GM23338 (cell line): ENCODE measurements around the gene ACOX1.

Source experiments
- CREB1 ChIP-seq: fragments of 250-450 bp; sonication (Bioruptor Pico); IDR thresholded peaks from 2 replicates; pipeline ENCODE4 v1.5.0; 2020; ENCODE audit warnings: low read depth, mild to moderate bottlenecking, moderate library complexity
- EZH2phosphoT487 ChIP-seq: fragments of 200-600 bp; sonication (generic); IDR thresholded peaks from one replicate; pipeline ENCODE4 v1.8.1; 2018; ENCODE audit warnings: antibody characterized with exemption; ENCODE audit not compliant: unreplicated experiment
- POLR2AphosphoS5 ChIP-seq: IDR thresholded peaks from 2 replicates; pipeline ENCODE4 v1.6.1; 2016; ENCODE audit warnings: antibody characterized with exemption, low read depth
- TF ChIP-seq, protein P1 (sequence below), 2 experiments: fragments of 200-600 bp in 1 of 2; sonication (generic) in 1 of 2; conservative IDR thresholded peaks; 2 replicates each; pipeline versions ENCODE4 v1.5.1 to v1.6.1; 2016 to 2017; ENCODE audit warnings: antibody characterized with exemption in 2 of 2, low read depth in 2 of 2, mild to moderate bottlenecking in 2 of 2, moderate library complexity in 1 of 2
- TF ChIP-seq, protein P2 (sequence below): fragments of 250-450 bp; sonication (Bioruptor Pico); IDR thresholded peaks from 2 replicates; pipeline ENCODE4 v1.5.0; 2020; ENCODE audit warnings: mild to moderate bottlenecking, moderate library complexity

DNA sequence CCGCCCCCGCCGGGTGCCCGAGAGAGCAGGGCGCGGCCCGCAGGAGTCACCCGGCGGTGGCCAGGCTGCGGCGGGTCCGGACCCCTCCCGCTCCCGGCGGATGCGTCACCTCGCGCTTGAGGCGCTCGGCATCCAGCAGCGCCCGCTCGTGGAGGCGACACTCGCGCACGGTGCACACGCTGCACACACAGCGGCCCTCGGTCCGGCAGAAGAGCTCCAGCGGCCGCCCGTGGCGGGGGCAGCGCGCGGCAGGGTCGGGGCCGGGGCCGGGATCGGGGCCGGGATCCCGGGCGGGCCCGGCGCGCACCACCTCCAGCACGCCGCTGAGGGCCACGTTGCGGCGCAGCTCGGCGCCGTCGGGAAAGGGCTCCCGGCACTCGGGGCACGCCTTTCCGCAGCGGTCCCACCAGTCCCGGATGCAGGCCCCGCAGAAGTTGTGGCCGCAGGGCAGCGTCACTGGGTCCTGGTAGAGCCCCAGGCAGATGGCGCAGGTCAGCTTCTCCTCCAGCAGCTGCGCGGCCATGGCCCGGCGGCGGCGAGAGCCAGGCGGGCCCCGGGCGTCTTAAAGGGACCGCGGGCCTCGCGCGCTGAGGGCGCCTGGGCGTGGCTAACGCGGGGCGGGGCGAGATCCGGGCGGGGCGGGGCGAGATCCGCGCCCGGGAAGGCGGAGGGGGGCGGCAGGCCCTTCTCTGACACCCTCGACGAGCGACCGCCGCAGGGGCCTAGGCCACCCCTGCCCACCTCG is 82.4 kb downstream of the ACOX1 start, which contains the start of gene TRIM65:
- TF ChIP-seq, protein P1, sequence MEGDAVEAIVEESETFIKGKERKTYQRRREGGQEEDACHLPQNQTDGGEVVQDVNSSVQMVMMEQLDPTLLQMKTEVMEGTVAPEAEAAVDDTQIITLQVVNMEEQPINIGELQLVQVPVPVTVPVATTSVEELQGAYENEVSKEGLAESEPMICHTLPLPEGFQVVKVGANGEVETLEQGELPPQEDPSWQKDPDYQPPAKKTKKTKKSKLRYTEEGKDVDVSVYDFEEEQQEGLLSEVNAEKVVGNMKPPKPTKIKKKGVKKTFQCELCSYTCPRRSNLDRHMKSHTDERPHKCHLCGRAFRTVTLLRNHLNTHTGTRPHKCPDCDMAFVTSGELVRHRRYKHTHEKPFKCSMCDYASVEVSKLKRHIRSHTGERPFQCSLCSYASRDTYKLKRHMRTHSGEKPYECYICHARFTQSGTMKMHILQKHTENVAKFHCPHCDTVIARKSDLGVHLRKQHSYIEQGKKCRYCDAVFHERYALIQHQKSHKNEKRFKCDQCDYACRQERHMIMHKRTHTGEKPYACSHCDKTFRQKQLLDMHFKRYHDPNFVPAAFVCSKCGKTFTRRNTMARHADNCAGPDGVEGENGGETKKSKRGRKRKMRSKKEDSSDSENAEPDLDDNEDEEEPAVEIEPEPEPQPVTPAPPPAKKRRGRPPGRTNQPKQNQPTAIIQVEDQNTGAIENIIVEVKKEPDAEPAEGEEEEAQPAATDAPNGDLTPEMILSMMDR (conservative IDR thresholded peaks at IDR 0.05; ENCODE audit: low read depth in 2 of 2): no peak; a peak in 1 of 4 replicates
- TF ChIP-seq POLR2AphosphoS5 (peak; percentile 91), CREB1 (peak; percentile 24; the same call in 1 of the 2 replicates), EZH2phosphoT487 (no peak)
- TF ChIP-seq, protein P2, sequence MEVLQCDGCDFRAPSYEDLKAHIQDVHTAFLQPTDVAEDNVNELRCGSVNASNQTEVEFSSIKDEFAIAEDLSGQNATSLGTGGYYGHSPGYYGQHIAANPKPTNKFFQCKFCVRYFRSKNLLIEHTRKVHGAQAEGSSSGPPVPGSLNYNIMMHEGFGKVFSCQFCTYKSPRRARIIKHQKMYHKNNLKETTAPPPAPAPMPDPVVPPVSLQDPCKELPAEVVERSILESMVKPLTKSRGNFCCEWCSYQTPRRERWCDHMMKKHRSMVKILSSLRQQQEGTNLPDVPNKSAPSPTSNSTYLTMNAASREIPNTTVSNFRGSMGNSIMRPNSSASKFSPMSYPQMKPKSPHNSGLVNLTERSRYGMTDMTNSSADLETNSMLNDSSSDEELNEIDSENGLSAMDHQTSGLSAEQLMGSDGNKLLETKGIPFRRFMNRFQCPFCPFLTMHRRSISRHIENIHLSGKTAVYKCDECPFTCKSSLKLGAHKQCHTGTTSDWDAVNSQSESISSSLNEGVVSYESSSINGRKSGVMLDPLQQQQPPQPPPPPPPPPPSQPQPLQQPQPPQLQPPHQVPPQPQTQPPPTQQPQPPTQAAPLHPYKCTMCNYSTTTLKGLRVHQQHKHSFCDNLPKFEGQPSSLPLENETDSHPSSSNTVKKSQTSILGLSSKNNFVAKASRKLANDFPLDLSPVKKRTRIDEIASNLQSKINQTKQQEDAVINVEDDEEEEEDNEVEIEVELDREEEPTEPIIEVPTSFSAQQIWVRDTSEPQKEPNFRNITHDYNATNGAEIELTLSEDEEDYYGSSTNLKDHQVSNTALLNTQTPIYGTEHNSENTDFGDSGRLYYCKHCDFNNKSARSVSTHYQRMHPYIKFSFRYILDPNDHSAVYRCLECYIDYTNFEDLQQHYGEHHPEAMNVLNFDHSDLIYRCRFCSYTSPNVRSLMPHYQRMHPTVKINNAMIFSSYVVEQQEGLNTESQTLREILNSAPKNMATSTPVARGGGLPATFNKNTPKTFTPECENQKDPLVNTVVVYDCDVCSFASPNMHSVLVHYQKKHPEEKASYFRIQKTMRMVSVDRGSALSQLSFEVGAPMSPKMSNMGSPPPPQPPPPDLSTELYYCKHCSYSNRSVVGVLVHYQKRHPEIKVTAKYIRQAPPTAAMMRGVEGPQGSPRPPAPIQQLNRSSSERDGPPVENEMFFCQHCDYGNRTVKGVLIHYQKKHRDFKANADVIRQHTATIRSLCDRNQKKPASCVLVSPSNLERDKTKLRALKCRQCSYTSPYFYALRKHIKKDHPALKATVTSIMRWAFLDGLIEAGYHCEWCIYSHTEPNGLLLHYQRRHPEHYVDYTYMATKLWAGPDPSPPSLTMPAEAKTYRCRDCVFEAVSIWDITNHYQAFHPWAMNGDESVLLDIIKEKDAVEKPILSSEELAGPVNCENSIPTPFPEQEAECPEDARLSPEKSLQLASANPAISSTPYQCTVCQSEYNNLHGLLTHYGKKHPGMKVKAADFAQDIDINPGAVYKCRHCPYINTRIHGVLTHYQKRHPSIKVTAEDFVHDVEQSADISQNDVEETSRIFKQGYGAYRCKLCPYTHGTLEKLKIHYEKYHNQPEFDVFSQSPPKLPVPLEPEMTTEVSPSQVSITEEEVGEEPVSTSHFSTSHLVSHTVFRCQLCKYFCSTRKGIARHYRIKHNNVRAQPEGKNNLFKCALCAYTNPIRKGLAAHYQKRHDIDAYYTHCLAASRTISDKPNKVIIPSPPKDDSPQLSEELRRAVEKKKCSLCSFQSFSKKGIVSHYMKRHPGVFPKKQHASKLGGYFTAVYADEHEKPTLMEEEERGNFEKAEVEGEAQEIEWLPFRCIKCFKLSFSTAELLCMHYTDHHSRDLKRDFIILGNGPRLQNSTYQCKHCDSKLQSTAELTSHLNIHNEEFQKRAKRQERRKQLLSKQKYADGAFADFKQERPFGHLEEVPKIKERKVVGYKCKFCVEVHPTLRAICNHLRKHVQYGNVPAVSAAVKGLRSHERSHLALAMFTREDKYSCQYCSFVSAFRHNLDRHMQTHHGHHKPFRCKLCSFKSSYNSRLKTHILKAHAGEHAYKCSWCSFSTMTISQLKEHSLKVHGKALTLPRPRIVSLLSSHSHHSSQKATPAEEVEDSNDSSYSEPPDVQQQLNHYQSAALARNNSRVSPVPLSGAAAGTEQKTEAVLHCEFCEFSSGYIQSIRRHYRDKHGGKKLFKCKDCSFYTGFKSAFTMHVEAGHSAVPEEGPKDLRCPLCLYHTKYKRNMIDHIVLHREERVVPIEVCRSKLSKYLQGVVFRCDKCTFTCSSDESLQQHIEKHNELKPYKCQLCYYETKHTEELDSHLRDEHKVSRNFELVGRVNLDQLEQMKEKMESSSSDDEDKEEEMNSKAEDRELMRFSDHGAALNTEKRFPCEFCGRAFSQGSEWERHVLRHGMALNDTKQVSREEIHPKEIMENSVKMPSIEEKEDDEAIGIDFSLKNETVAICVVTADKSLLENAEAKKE (CRISPR knock-in tag): no peak
